Superior temporal gyrus (tissue), 1 donor: ENCODE results near the gene HSD17B12.

ENCODE experiments used
- DNase-seq: peaks from one replicate; pipeline ENCODE4 v3.0.0-alpha.2; 2016; ENCODE audit errors: extremely low spot score

The HSD17B12 gene

GRCh38 chr11:43797866-43798265, 117.3 kb downstream of the HSD17B12 start:
- no peak for DNase-seq

GRCh38 chr11:43802509-43802908, 122.0 kb downstream of the HSD17B12 start:
- no peak for DNase-seq

GRCh38 chr11:43803766-43804165, 123.2 kb downstream of the HSD17B12 start:
- no peak for DNase-seq

- DNase-seq: no peak
Measured at GRCh38 chr11:43806976-43807375, 126.4 kb downstream of the HSD17B12 start.

- DNase-seq: peak; percentile 70
Measured at GRCh38 chr11:43810929-43811596, 130.5 kb downstream of the HSD17B12 start.

- DNase-seq: no peak
Measured at GRCh38 chr11:43812471-43812870, 131.9 kb downstream of the HSD17B12 start.

- no peak for DNase-seq
Measured at GRCh38 chr11:43818220-43818619, 137.7 kb downstream of the HSD17B12 start.

GRCh38 chr11:43819926-43820325, 139.4 kb downstream of the HSD17B12 start:
- no peak for DNase-seq

GRCh38 chr11:43823316-43823715, 142.8 kb downstream of the HSD17B12 start:
- no peak for DNase-seq

- DNase-seq: no peak
Measured at GRCh38 chr11:43823851-43824250, 143.3 kb downstream of the HSD17B12 start.

GRCh38 chr11:43825217-43825816, 144.8 kb downstream of the HSD17B12 start:
- peak; percentile 60 for DNase-seq

- peak; percentile 73 for DNase-seq
Measured at GRCh38 chr11:43830928-43831440, 150.4 kb downstream of the HSD17B12 start.

- DNase-seq: no peak
Measured at GRCh38 chr11:43832536-43832935, 152.0 kb downstream of the HSD17B12 start.

- DNase-seq: peak; percentile 20
Measured at GRCh38 chr11:43833657-43834073, 153.1 kb downstream of the HSD17B12 start.

- DNase-seq: no peak
Measured at GRCh38 chr11:43834286-43834685, 153.7 kb downstream of the HSD17B12 start.

GRCh38 chr11:43835104-43835503, 154.6 kb downstream of the HSD17B12 start:
- DNase-seq: peak; percentile 14

- no peak for DNase-seq
Measured at GRCh38 chr11:43837879-43838278, 157.3 kb downstream of the HSD17B12 start.

- no peak for DNase-seq
Measured at GRCh38 chr11:43842021-43842420, 161.5 kb downstream of the HSD17B12 start.

GRCh38 chr11:43845816-43846215, 165.3 kb downstream of the HSD17B12 start:
- DNase-seq: no peak

- peak; percentile 85 for DNase-seq
Measured at GRCh38 chr11:43852057-43852636, 171.6 kb downstream of the HSD17B12 start.

GRCh38 chr11:43853781-43854180, 173.2 kb downstream of the HSD17B12 start:
- DNase-seq: no peak

- DNase-seq: no peak
Measured at GRCh38 chr11:43856993-43857392, 176.5 kb downstream of the HSD17B12 start.

- DNase-seq: no peak
Measured at GRCh38 chr11:43861141-43861540, 180.6 kb downstream of the HSD17B12 start.
